ENCODE results near the gene LMTK3.

LMTK3 gene

GRCh38 chr19:48511800-48512503 is at the start of gene LMTK3:
LMTK3 (minus strand) TSS chr19:48511835; CDS start chr19:48511576, 259 bp downstream.
- peak; percentile 42 for DNase-seq

- no peak for DNase-seq
Measured at GRCh38 chr19:48561412-48561811, 49.8 kb upstream of the LMTK3 start.

- no peak for DNase-seq
Measured at GRCh38 chr19:48560095-48560530, 48.5 kb upstream of the LMTK3 start.

GRCh38 chr19:48558018-48558684 is 46.5 kb upstream of the LMTK3 start:
- DNase-seq: no peak

- DNase-seq: no peak
Measured at GRCh38 chr19:48556825-48557224, 45.2 kb upstream of the LMTK3 start.

- DNase-seq: no peak
Measured at GRCh38 chr19:48556163-48556562, 44.5 kb upstream of the LMTK3 start.

- no peak for DNase-seq
Measured at GRCh38 chr19:48554385-48555091, 42.9 kb upstream of the LMTK3 start.

GRCh38 chr19:48553676-48554384 is 42.2 kb upstream of the LMTK3 start:
- DNase-seq: no peak

GRCh38 chr19:48552406-48553322 is 41.0 kb upstream of the LMTK3 start:
- DNase-seq: no peak

GRCh38 chr19:48551437-48552302 is 40.0 kb upstream of the LMTK3 start, which contains the start of gene SULT2B1:
SULT2B1 (plus strand) TSS chr19:48552172; CDS start chr19:48552253, 81 bp downstream.
- no peak for DNase-seq

GRCh38 chr19:48549380-48549779 is 37.7 kb upstream of the LMTK3 start:
- DNase-seq: no peak

GRCh38 chr19:48548253-48548911 is 36.7 kb upstream of the LMTK3 start:
- no peak for DNase-seq

GRCh38 chr19:48547722-48548121 is 36.1 kb upstream of the LMTK3 start:
- DNase-seq: no peak

- DNase-seq: no peak
Measured at GRCh38 chr19:48544856-48545750, 33.5 kb upstream of the LMTK3 start.

GRCh38 chr19:48543121-48543710 is 31.6 kb upstream of the LMTK3 start:
- no peak for DNase-seq

- DNase-seq: no peak
Measured at GRCh38 chr19:48541813-48542212, 30.2 kb upstream of the LMTK3 start.

GRCh38 chr19:48540110-48540509 is 28.5 kb upstream of the LMTK3 start:
- no peak for DNase-seq

- peak; percentile 31 for DNase-seq
Measured at GRCh38 chr19:48539503-48540096, 28.0 kb upstream of the LMTK3 start.
